ENCODE data around the gene MAGEC2. TPM values are rescaled to one million over a fixed set of nuclear protein-coding genes. Genes with fewer than 3 reads are reported as not detected.

The MAGEC2 gene, protein sequence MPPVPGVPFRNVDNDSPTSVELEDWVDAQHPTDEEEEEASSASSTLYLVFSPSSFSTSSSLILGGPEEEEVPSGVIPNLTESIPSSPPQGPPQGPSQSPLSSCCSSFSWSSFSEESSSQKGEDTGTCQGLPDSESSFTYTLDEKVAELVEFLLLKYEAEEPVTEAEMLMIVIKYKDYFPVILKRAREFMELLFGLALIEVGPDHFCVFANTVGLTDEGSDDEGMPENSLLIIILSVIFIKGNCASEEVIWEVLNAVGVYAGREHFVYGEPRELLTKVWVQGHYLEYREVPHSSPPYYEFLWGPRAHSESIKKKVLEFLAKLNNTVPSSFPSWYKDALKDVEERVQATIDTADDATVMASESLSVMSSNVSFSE
- total RNA-seq: not detected

DNA sequence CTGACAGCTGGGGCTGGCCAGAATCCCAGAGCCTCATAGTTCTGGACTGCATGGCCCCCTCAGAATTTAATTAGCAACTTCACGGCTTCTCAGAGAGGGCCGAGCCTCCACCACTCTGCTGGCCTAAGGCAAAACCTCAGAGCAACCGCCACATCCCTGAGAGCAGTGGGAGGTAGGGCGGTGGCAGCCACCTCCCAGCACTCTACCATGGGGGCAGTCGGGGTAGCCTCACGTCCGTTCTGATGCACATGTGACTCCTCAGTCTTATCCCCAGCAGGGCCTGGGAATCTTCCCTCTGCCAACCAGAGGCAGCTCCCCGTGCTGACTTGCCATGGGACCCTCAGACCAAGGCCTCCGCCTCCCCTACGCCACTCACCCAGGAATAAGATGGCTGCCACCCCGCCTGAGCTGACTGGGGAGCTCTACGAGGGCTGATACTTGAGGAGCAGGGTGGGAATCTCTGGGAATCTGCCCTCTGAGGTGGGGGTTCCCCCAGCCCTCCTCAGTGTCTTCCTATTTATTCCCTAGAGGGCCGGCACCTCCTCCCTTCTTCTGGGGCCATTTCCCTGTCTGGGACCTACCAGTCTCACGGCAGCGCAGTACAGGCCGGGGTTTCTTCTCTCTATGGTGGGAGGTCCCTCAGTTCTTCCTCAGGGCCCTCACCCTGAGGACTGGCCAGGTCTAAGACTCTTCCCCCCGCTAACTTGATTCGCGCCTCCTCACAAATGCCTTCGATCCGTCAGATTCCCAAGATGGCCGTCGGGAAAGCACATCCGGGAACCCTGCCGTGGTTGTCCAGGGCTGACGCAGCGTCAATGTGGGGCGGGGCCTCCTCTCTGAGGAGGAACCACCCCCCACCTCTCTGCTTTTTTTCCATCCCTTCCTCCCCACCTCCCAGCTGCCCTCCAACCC is at the start of gene MAGEC2:
Gene MAGEC2 (minus strand): TSS at position 769 of the 912 bp plus-strand sequence. CDS start 1,303 bp downstream, outside the sequence.
- DNase-seq (ENCODE audit: low spot score): no peak

DNA sequence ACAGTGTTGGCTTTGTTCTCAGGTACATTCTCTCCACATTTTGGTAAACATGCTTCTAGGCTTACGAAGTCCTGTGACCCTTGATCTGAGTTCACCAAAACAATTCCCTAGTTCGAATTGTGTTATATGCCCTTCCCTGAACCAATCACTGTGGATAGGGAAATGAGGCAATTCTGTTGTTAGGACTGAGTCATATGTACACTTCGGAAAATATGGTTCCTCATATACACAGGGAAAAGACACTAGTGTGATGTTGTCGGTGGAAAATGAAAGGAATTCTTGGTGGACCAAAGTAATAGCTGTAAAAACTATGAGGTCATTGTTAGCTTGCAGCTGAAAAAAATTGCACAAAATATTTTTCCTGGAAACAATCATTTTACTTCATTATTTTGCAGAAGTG is 46.6 kb upstream of the MAGEC2 start:
- DNase-seq (ENCODE audit: low spot score): no peak

DNA sequence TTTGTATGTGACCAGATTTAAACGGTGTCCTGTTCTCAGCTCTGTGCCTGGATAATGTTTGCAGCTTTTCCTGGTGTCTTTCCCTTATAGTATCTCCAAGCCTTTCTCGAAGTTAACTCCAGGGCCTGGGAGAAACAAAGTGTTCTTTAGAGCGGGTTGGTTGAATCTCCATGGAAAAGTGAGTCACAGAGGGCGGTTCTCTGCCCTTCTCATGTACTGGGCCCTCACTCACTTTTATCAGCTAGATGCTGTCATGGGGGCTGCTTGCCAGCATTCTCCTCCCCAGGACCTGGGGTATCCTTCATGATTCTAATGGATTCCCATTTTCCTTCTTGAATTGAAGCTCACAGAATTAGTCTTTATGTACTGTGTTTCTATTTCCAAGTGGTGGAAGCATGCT is 46.1 kb upstream of the MAGEC2 start:
- DNase-seq (ENCODE audit: low spot score): no peak

DNA sequence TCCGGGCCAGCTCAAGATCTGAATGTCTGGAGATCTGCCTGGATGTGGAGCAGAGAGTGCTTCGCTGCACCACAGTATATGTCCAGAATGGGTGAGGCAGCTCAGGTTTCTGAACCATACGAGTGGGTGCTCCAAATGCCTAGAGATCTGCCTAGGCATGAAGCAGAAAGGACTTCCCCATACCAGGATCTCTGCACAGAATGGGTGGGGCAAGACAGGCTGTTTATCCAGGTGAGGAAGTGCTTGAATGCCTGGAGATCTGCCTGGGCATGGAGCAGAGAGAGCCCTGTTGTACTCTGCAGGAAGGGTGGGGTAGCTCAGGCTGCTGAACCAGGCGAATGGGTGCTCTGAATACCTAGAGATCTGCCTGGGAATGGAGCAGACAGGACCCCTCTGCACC is 45.4 kb upstream of the MAGEC2 start:
- no peak for DNase-seq (ENCODE audit: low spot score)

DNA sequence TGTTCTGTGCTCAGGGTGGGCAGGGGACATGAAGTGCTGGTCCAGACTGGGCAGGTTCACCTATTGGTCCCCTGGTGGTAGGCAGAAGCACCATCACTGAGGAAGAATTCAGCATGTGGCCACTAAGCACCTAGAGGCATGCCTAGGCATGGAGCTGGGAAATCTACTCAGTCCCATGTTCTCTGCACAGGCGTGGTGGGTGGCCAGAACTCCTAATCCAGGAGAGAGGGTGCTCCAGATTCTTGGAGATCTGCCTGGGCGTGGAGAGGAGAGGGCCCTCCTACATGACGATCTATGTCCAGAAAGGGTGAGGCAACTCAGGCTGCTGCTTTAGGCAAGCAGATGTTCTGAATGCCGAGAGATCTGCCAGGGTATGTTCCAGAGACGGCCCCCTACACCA is 44.6 kb upstream of the MAGEC2 start:
- DNase-seq (ENCODE audit: low spot score): no peak

DNA sequence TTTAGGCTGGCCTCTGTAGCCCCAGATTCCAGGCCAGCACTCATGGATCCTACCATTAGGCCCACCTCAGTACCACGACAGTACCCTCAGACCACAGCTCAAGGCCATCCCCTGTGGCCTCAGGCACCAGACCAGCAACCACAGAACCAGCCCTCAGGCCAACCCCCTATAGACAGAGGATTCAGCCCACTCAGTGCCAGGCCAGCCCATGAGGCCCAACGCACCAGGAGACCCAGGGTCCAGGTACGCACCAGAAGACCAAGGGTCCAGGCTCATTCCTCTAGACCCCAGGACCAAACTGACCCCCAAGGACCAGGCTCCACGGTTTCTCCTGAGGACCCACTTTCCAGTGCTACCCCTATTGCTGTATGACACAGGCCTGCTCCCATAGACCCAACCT is 39.5 kb upstream of the MAGEC2 start:
- no peak for DNase-seq (ENCODE audit: low spot score)

DNA sequence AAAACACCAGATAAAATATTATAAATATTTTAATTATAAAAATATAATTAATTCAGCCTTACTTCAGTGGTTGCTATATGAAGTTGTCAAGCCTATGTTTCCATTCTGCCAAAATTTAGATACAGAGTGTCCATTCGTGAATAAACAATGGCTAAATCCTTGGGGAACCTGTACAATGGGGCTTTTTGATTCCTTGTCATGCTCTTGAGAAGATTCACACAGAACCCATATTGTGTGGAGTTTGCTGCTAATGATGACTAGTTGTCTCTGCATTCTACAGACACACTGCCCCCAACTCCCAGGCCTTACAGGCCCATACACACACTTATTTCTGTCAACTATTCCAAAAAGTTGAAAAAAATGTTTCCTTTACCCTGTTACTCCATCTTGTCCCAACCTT is 33.4 kb upstream of the MAGEC2 start:
- no peak for DNase-seq (ENCODE audit: low spot score)

DNA sequence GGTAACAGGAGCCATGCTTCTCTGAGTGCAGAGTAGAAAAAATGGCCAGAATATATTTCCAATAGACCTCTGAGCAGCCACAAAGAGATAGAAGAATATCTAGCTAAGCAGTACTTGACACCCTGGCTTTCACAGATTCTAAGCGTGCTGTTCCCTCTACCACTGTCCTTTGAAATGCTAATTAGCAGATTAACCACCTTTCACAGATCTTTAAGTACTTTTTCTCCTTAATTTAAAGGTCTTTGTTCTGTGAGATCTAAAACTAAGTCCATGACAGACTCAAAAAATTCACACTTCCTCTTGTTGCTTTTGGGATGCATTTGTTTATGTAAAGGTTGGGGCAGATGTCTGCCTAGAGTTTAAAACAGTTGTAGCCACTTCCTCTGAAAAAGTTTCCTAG is 28.3 kb upstream of the MAGEC2 start:
- no peak for DNase-seq (ENCODE audit: low spot score)

DNA sequence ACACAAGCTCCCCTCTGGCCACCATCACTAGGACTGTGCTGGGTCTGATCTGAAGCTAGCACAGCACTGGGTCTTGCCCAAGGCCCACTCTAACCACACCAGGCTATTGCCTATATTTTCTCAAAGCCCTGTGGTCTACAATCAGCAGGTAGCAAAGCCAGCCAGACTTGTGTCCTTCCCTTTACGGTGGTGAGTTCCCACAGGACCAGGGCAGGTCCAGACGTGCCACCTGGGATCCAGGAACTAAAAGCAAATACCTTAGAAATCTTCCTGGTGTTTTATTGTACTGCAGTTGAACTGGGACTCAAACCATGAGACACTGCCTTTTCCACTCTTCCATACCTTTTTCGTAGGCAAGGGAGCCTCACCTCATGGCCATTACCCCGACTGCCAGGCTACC is 9.0 kb upstream of the MAGEC2 start:
- no peak for DNase-seq (ENCODE audit: low spot score)

DNA sequence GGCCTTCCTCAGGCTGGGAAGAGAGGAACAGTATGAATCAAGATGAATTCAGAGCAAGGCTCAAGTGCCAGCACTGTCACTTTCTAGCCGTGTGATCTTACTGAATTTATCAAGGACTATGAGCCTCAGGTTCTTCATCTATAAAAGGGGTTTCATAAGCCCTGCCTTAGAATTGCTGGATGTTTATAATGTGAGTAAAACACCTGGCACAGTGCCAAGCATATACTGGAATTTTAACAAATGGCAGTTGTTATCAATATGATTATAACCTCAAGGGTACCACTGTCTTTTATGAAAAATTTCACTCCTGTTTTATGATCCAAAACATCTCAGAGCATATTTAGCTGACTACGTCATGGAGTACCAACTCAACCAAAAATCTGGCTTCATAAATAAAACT is 4.0 kb downstream of the MAGEC2 start:
- DNase-seq (ENCODE audit: low spot score): no peak

DNA sequence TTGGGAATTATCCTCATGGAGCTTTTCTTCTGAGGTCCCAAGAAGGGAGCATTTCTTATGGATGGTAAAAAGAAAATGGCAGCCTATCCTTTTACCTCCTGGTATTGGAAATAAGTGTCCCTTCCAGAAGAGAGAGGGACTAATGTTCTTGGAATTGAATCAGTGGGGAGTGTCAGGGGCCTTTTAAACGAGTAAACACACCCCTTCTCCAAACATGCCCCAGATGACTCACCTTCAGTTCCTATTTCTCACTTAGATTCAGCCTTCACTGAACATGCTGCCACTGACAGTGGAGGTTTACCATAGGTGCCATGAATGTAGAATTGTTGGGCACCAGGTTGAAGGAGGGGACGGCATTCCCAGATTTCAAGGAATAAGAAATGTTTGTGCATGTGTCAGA is 19.0 kb downstream of the MAGEC2 start:
- DNase-seq (ENCODE audit: low spot score): no peak

DNA sequence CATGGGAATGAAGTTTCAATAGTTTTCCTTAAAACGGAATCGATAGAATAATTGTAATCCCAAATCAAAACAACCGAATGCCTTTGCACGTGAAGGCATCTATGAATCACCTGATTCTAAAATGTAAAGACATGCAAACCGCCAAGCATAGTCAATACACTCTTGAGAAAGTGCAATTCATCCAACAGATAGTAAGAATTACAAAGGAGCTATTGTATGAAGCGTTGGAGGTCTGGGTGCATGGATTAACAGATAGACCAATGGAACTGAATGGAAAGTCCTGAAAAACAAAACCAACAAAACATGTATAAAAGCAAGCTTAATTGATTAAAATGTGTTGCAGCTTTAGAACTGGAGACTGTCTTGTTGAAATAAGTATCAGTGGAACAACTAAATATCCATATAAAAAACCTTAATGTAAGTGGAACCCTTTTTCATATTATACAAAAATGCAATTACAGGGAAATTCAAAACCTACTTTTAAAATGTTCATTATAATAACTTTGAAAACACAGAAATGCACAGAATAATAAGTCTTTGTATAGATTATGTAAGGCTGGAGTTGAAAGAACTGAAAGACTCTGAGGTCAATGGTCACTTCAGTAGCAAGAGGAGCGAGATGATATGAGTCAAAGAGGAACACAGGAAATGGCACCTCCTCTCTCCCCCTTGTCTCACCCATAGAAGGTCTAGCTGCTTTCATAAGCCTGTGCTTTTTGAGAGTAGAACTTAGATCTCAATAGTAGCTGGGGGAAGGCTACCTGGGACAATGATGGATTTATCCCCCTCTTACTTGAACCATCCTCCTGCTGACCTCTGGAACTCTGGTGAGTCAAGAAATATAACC is 20.1 kb downstream of the MAGEC2 start:
- no peak for DNase-seq (ENCODE audit: low spot score)

DNA sequence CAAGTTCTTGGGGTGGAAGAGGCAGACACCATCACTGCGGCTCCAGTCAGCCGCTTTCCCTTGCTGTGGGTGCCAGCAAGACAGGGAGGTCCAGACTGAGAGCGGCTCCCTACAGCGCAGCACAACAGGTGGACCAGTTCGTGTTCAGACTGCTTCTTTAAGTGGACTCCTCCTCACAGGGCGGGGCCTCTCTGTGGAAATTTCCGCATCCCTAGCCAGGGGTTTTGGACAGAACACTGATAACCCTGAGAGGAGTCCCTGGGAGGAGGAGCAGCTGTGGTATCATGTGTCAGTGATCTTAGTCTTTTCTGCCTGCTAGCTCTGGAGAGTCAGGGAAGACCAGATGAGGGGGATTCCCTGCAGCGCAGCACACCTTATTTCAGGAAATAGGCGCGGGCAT is 48.5 kb downstream of the MAGEC2 start:
- DNase-seq (ENCODE audit: low spot score): no peak
